LNCaP clone FGC (cell line): Measurements from ENCODE around the gene TP53TG3E.
"Not testable (repeated sequence)": the region's sequence is repeated elsewhere in the genome, so short reads cannot be mapped to it uniquely, and the experiment has no call there.

ENCODE experiments used
- DNase-seq: peaks from one replicate; pipeline ENCODE4 v3.0.0-alpha.2; 2011; ENCODE audit warnings: low read depth
- H3K4me3 ChIP-seq: 2 replicates; pipeline ENCODE4 v1.5.1; 2011; ENCODE audit warnings: mild to moderate bottlenecking, low read depth, low read length, control low read depth

Gene TP53TG3E, protein sequence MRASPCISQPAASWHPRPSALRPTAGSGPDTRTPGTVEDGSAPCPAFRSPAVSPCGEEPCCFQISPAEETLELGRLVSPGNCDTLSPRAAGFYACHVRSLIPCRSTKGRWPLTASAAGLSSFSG

DNA sequence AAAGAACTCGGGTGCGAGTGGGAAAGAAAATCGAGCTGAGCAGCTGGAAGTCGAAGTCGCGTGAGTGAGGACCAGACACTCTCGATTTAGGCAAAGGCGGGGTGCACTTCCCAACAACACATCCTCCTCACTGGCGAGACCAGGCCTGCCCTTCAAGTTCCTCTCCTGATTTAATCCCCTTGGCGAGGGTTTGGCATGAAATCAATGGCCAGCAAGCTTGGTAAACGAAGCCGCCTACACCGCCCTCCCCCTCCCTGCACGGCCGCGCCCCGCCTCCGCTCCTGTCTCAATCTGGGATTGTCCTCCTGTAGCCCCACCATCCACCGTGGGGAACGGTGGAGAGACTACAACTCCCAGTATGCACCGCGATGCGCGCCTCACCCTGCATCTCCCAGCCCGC, at the start of gene TP53TG3E:
Gene TP53TG3E, plus strand, starts transcription at position 301 of the 400 bp plus-strand sequence. Its CDS starts 68 bp downstream, at position 369.
- DNase-seq, H3K4me3 ChIP-seq: not testable (repeated sequence)

DNA sequence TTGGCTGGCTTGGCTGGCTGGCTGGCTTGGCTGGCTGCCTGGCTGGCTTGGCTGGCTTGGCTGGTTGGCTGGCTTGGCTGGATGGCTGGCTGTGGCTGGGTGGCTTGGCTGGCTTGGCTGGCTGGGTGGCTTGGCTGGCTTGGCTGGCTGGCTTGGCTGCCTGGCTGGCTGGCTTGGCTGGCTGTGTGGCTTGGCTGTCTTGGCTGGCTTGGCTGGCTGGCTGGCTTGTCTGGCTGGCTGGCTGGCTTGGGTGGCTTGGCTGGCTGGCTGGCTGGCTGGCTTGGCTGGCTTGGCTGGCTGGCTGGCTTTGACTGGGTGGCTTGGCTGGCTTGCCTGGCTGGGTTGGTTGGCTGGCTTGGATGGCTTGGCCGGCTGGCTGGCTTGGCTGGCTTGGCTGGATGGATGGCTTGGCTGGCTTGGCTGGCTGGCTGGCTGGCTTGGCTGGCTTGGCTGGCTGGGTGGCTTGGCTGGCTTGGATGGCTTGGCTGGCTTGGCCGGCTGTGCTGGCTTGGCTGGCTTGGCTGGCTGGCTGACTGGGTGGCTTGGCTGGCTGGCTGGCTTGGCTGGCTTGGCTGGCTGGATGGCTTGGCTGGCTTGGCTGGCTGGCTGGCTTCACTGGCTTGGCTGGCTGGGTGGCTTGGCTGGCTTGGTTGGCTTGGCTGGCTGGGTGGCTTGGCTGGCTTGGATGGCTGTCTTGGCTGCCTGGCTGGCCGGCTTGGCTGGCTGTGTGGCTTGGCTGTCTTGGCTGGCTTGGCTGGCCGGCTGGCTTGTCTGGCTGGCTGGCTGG, 32.3 kb downstream of the TP53TG3E start:
- not testable (repeated sequence) for DNase-seq

DNA sequence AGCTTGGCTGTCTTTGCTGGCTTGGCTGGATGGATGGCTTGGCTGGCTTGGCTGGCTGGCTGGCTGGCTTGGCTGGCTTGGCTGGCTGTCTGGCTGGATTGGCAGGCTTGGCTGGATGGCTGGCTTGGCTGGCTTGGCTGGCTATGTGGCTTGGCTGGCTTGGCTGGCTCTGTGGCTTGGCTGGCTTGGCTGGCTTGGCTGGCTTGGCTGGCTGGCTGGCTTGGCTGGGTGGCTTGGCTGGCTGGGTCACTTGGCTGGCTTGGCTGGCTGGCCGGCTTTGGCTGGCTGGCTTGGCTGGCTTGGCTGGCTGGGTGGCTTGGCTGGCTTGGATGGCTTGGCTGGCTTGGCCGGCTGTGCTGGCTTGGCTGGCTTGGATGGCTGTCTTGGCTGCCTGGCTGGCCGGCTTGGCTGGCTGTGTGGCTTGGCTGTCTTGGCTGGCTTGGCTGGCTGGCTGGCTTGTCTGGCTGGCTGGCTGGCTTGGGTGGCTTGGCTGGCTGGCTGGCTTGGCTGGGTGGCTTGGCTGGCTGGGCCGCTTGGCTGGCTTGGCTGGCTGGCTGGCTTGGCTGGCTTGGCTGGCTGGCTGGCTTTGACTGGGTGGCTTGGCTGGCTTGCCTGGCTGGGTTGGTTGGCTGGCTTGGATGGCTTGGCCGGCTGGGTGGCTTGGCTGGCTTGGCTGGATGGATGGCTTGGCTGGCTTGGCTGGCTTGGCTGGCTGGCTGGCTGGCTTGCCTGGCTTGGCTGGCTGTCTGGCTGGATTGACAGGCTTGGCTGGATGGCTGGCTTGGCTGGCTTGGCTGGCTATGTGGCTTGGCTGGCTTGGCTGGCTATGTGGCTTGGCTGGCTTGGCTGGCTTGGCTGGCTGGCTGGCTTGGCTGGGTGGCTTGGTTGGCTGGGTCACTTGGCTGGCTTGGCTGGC, 33.8 kb downstream of the TP53TG3E start:
- DNase-seq, H3K4me3 ChIP-seq: not testable (repeated sequence)

More for the DNA sequence above, 32.3 kb downstream of the TP53TG3E start:
- H3K4me3 ChIP-seq, result not testable (repeated sequence)

DNA sequence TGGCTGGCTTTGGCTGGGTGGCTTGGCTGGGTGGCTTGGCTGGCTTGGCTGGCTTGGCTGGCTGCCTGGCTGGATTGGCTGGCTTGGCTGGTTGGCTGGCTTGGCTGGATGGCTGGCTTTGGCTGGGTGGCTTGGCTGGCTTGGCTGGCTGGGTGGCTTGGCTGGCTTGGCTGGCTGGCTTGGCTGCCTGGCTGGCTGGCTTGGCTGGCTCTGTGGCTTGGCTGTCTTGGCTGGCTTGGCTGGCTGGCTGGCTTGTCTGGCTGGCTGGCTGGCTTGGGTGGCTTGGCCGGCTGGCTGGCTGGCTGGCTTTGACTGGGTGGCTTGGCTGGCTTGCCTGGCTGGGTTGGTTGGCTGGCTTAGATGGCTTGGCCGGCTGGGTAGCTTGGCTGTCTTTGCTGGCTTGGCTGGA, 34.4 kb downstream of the TP53TG3E start:
- not testable (repeated sequence) for DNase-seq, H3K4me3 ChIP-seq

DNA sequence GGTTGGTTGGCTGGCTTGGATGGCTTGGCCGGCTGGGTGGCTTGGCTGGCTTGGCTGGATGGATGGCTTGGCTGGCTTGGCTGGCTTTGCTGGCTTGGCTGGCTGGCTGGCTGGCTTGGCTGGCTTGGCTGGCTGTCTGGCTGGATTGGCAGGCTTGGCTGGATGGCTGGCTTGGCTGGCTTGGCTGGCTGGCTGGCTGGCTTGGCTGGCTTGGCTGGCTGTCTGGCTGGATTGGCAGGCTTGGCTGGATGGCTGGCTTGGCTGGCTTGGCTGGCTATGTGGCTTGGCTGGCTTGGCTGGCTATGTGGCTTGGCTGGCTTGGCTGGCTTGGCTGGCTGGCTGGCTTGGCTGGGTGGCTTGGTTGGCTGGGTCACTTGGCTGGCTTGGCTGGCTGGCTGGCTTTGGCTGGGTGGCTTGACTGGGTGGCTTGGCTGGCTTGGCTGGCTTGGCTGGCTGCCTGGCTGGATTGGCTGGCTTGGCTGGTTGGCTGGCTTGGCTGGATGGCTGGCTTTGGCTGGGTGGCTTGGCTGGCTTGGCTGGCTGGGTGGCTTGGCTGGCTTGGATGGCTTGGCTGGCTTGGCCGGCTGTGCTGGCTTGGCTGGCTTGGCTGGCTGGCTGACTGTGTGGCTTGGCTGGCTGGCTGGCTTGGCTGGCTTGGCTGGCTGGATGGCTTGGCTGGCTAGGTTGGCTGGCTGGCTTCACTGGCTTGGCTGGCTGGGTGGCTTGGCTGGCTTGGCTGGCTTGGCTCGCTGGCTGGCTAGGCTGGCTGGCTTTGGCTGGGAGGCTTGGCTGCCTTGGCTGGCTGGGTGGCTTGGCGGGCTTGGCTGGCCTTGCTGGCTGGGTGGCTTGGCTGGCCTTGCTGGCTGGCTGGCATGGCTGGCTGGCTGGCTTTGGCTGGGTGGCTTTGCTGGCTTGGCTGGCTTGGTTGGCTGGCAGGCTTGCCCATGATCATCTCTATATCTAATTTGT, 35.3 kb downstream of the TP53TG3E start:
- not testable (repeated sequence) for H3K4me3 ChIP-seq

More for the DNA sequence above, 35.3 kb downstream of the TP53TG3E start:
- not testable (repeated sequence) for DNase-seq
